H9 (cell line): ENCODE results near the gene MAN1A2. TPM values are rescaled to one million over a fixed set of nuclear protein-coding genes. Genes with fewer than 3 reads are reported as not detected.

ENCODE experiments used
- DNase-seq: peaks from one replicate; pipeline ENCODE4 v3.0.0-alpha.2; 2017
- H2AFZ ChIP-seq: one replicate; pipeline ENCODE4 v1.6.1; 2013; ENCODE audit warnings: mild to moderate bottlenecking, low read length, control low read depth, moderate library complexity
- H2AK5ac ChIP-seq: 2 replicates; pipeline ENCODE4 v1.6.1; 2013; ENCODE audit warnings: low read length, control low read depth, mixed read lengths; ENCODE audit not compliant: insufficient read length
- H2BK120ac ChIP-seq: one replicate; pipeline ENCODE4 v1.6.1; 2013; ENCODE audit warnings: low read depth, mild to moderate bottlenecking, low read length, control low read depth, inconsistent platforms; ENCODE audit not compliant: poor library complexity, severe bottlenecking
- H2BK12ac ChIP-seq: 2 replicates; pipeline ENCODE4 v1.6.1; 2013; ENCODE audit warnings: low read length, control low read depth, mixed read lengths, low read depth; ENCODE audit not compliant: insufficient read length
- H2BK15ac ChIP-seq: 2 replicates; pipeline ENCODE4 v1.6.1; 2013; ENCODE audit warnings: low read depth, low read length, control low read depth
- H2BK20ac ChIP-seq: one replicate; pipeline ENCODE4 v1.6.1; 2013; ENCODE audit warnings: low read depth, mild to moderate bottlenecking, low read length, control low read depth, inconsistent platforms; ENCODE audit not compliant: poor library complexity, severe bottlenecking
- H2BK5ac ChIP-seq: 2 replicates; pipeline ENCODE4 v1.6.1; 2013; ENCODE audit warnings: low read length, control low read depth, mixed read lengths; ENCODE audit not compliant: insufficient read length
- H3K14ac ChIP-seq: 2 replicates; pipeline ENCODE4 v1.6.1; 2013; ENCODE audit warnings: low read length, control low read depth; ENCODE audit not compliant: insufficient read depth
- H3K18ac ChIP-seq: 2 replicates; pipeline ENCODE4 v1.6.1; 2013; ENCODE audit warnings: low read depth, mild to moderate bottlenecking, mixed read lengths, low read length, control low read depth; ENCODE audit not compliant: insufficient read length
- H3K23ac ChIP-seq: 2 replicates; pipeline ENCODE4 v1.6.1; 2013; ENCODE audit warnings: low read length, control low read depth, mixed read lengths, low read depth; ENCODE audit not compliant: insufficient read length
- H3K23me2 ChIP-seq: 2 replicates; pipeline ENCODE4 v1.6.1; 2013; ENCODE audit warnings: low read depth, mild to moderate bottlenecking, mixed read lengths, low read length, control low read depth; ENCODE audit not compliant: insufficient read length, poor library complexity, severe bottlenecking
- H3K27ac ChIP-seq: 2 replicates; pipeline ENCODE4 v1.5.1; 2013; ENCODE audit warnings: low read length, control low read depth, mixed read lengths, low read depth; ENCODE audit not compliant: insufficient read length
- H3K27me3 ChIP-seq: 2 replicates; pipeline ENCODE4 v1.6.1; 2013; ENCODE audit warnings: low read length, control low read depth, inconsistent platforms; ENCODE audit not compliant: insufficient read depth
- H3K4ac ChIP-seq: 2 replicates; pipeline ENCODE4 v1.6.1; 2013; ENCODE audit warnings: low read depth, mild to moderate bottlenecking, control low read depth, inconsistent platforms, low read length, moderate library complexity
- H3K4me1 ChIP-seq: 2 replicates; pipeline ENCODE4 v1.6.1; 2013; ENCODE audit warnings: low read length, control low read depth, inconsistent platforms; ENCODE audit not compliant: insufficient read depth
- H3K4me2 ChIP-seq: 2 replicates; pipeline ENCODE4 v1.6.1; 2013; ENCODE audit warnings: low read length, control low read depth, mixed read lengths; ENCODE audit not compliant: insufficient read length, insufficient read depth
- H3K56ac ChIP-seq: 2 replicates; pipeline ENCODE4 v1.6.1; 2013; ENCODE audit warnings: low read depth, mild to moderate bottlenecking, mixed read lengths, low read length, control low read depth; ENCODE audit not compliant: insufficient read length
- H3K79me1 ChIP-seq: 2 replicates; pipeline ENCODE4 v1.6.1; 2013; ENCODE audit warnings: low read depth, mild to moderate bottlenecking, moderate library complexity, low read length, control low read depth, inconsistent platforms; ENCODE audit not compliant: insufficient read depth, poor library complexity, severe bottlenecking
- H3K79me2 ChIP-seq: 2 replicates; pipeline ENCODE4 v1.6.1; 2013; ENCODE audit warnings: low read length, control low read depth, inconsistent platforms; ENCODE audit not compliant: insufficient read depth
- H3K9ac ChIP-seq: 2 replicates; pipeline ENCODE4 v1.6.1; 2013; ENCODE audit warnings: low read length, control low read depth, mixed read lengths; ENCODE audit not compliant: insufficient read length; ENCODE audit errors: extremely low read depth
- H3K9me3 ChIP-seq: one replicate; pipeline ENCODE4 v1.6.1; 2013; ENCODE audit warnings: low read depth, low read length, inconsistent platforms; ENCODE audit not compliant: control insufficient read depth
- H3T11ph ChIP-seq: one replicate; pipeline ENCODE4 v1.6.1; 2013; ENCODE audit warnings: mild to moderate bottlenecking, low read length, control low read depth, inconsistent platforms
- H4K20me1 ChIP-seq: one replicate; pipeline ENCODE4 v1.6.1; 2013; ENCODE audit not compliant: control insufficient read depth, insufficient read length, insufficient read depth
- H4K5ac ChIP-seq: 2 replicates; pipeline ENCODE4 v1.6.1; 2013; ENCODE audit warnings: low read depth, mild to moderate bottlenecking, mixed read lengths, low read length, control low read depth; ENCODE audit not compliant: insufficient read length
- H4K8ac ChIP-seq: replicated peaks from 2 replicates; pipeline ENCODE4 v1.6.1; 2013; ENCODE audit warnings: low read length, control low read depth, mixed read lengths, low read depth; ENCODE audit not compliant: insufficient read length
- H4K91ac ChIP-seq: 2 replicates; pipeline ENCODE4 v1.6.1; 2013; ENCODE audit warnings: low read depth, mild to moderate bottlenecking, moderate library complexity, mixed read lengths, low read length, control low read depth; ENCODE audit not compliant: insufficient read length
- H3K27ac Mint-ChIP-seq, 3 experiments: 2 replicates in 2 of 3; 3 replicates in 1 of 3; pipeline ENCODE4 v1.8.0; 2020 to 2021; ENCODE audit warnings: mixed read lengths in 3 of 3, mild to moderate bottlenecking in 1 of 3, moderate library complexity in 1 of 3
- H3K27me3 Mint-ChIP-seq: 2 replicates; pipeline ENCODE4 v1.8.0; 2021; ENCODE audit warnings: low read depth, mild to moderate bottlenecking, moderate library complexity, mixed read lengths
- H3K36me3 Mint-ChIP-seq, 3 experiments: 2 replicates in 2 of 3; 3 replicates in 1 of 3; pipeline ENCODE4 v1.8.0; 2020 to 2021; ENCODE audit warnings: low read depth in 3 of 3, mixed read lengths in 3 of 3; ENCODE audit not compliant: insufficient read depth in 1 of 3
- H3K4me1 Mint-ChIP-seq, 2 experiments: 2 replicates each; pipeline ENCODE4 v1.8.0; 2020; ENCODE audit warnings: mixed read lengths in 2 of 2
- H3K4me3 Mint-ChIP-seq, 2 experiments: 2 replicates in 1 of 2; 3 replicates in 1 of 2; pipeline ENCODE4 v1.8.0; 2020 to 2021; ENCODE audit warnings: mild to moderate bottlenecking in 2 of 2, mixed read lengths in 2 of 2, moderate library complexity in 1 of 2
- H3K9me3 Mint-ChIP-seq, 2 experiments: 2 replicates in 1 of 2; 3 replicates in 1 of 2; pipeline ENCODE4 v1.8.0; 2020; ENCODE audit warnings: mild to moderate bottlenecking in 2 of 2, mixed read lengths in 2 of 2, moderate library complexity in 1 of 2
- CTCF ChIP-seq: fragments of 200-600 bp; sonication (generic); conservative IDR thresholded peaks from 3 replicates; pipeline ENCODE4 v1.8.0; 2021; ENCODE audit warnings: antibody characterized with exemption, mild to moderate bottlenecking
- WGBS: extraction: QIAGEN DNeasy Blood & Tissue Kit; methylation state at CpG from one replicate; pipeline ENCODE4 v1.1.7; 2013; ENCODE audit warnings: missing lambda C conversion rate, low lambda C conversion rate, mixed read lengths; ENCODE audit not compliant: insufficient read length; ENCODE audit errors: extremely low coverage; 5-methylcytosine and 5-hydroxymethylcytosine counted together
- total RNA-seq: library from RNA; stranded (reverse); gene quantifications from 2 replicates; pipeline ENCODE4 v1.2.1, GENCODE V29; 2021

MAN1A2 gene
- total RNA-seq, 1 experiment from 2014 or later: 24.0 TPM

DNA sequence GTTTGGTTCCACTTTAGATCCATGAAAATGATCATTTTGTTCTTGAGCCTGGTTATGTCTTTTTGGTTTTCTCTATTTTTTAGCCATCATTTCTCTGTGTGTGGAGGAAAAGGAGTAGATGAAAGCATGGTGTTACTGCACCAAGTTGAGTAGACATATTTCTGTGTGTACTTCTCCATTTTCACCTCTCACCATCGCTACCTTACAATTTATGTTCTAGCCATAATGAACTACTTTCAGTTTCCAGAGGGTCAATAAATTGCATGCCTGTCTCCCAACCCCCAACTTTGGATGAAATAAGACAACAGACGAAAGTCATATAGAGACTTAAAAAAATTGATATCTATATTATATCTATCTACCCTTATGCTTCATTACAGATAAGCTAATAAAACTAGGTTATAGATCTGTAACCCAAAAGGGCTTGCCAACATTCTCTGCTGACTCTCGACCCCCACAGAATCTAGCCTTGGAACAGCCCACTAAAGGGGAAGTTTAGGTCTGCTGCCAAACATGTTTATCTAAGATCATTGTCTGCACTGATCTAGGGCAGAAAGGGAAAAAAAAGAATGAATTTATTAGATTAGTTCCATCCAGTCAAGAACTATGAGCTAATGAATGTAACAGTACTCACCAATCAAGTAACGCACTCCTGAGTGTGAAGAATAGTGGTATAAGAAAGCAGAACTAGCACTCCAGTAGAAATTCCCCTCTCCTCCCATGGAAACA lies 7.5 kb upstream of the MAN1A2 start:
- H3K36me3 Mint-ChIP-seq: peaks cover 0 to 22% (median 3%) of the 10 kb centered on the region in 3 experiments; a peak in 3 of 7 replicates
- Histone ChIP-seq H2AK5ac (no peak overlapping the region), H3K79me2 (no peaks in the 10 kb centered on the region), H3K4ac (no peak overlapping the region), H3K18ac (no peak overlapping the region), H3K23ac (no peak overlapping the region), H4K5ac (no peak overlapping the region), H2BK120ac (no peak overlapping the region), H2BK12ac (peak overlapping the region; percentile 28), H2BK5ac (no peak overlapping the region), H4K91ac (no peak overlapping the region), H3K4me1 (peaks cover 3% of the 10 kb centered on the region; the same call in 1 of the 2 replicates), H3K23me2 (no peaks in the 10 kb centered on the region), H3K9ac (no peak overlapping the region), H4K8ac (no peak overlapping the region), H3T11ph (no peak overlapping the region), H3K4me2 (no peak overlapping the region), H2AFZ (no peak overlapping the region), H3K56ac (no peak overlapping the region), H3K9me3 (no peaks in the 10 kb centered on the region), H4K20me1 (no peaks in the 10 kb centered on the region), H2BK15ac (no peak overlapping the region), H3K27ac (no peak overlapping the region), H3K79me1 (no peaks in the 10 kb centered on the region), H2BK20ac (no peak overlapping the region), H3K27me3 (no peaks in the 10 kb centered on the region), H3K14ac (no peak overlapping the region)
- no peak for DNase-seq
- H3K4me3 Mint-ChIP-seq: no peak overlapping the region
- peaks cover 8 to 15% of the 10 kb centered on the region in 2 experiments; a peak in 3 of 5 replicates for H3K9me3 Mint-ChIP-seq
- no peak for TF ChIP-seq CTCF
- no peak overlapping the region for H3K27ac Mint-ChIP-seq
- H3K4me1 Mint-ChIP-seq: peaks cover 18 to 25% of the 10 kb centered on the region in 2 experiments
- peaks cover 3% of the 10 kb centered on the region; the same call in 1 of the 2 replicates for H3K27me3 Mint-ChIP-seq
- WGBS: no CpG with 5 or more reads among the region's 4 CpGs
